Adrenal gland (tissue), 12 donors: ENCODE measurements around the gene SH2D6. TPM values are rescaled to one million over a fixed set of nuclear protein-coding genes. Genes with fewer than 3 reads are reported as not detected.

ENCODE experiments used
- DNase-seq, 7 donors: peaks; one replicate each; pipeline ENCODE4 v3.0.0-alpha.2; 2019 to 2020
- H3K27ac ChIP-seq, 5 donors: fragments of 200-600 bp; sonication (generic) in 4 of 5; 1 replicate in 3 of 5; 2 replicates in 2 of 5; pipeline versions ENCODE4 v1.5.1 to v1.8.0; 2016 to 2020; ENCODE audit warnings: mild to moderate bottlenecking in 1 of 5
- H3K27me3 ChIP-seq: fragments of 200-600 bp; 2 replicates; pipeline ENCODE4 v1.8.0; 2021
- H3K36me3 ChIP-seq, 2 donors: fragments of 200-600 bp; replicated peaks in 1 of 2; 1 replicate in 1 of 2; 2 replicates in 1 of 2; pipeline versions ENCODE4 v1.5.1 to v1.8.0; 2018 to 2022
- H3K4me1 ChIP-seq, 2 donors: fragments of 200-600 bp; replicated peaks in 1 of 2; 1 replicate in 1 of 2; 2 replicates in 1 of 2; pipeline versions ENCODE4 v1.5.1 to v1.8.0; 2018 to 2021
- H3K4me3 ChIP-seq, 4 donors: fragments of 200-600 bp; sonication (generic) in 3 of 4; one replicate each; pipeline ENCODE4 v1.5.1; 2016 to 2018
- H3K9me3 ChIP-seq, 3 donors: fragments of 200-600 bp; sonication (generic) in 1 of 3; replicated peaks in 1 of 3; 1 replicate in 2 of 3; 2 replicates in 1 of 3; pipeline versions ENCODE4 v1.5.1 to v1.8.0; 2016 to 2021
- POLR2A ChIP-seq, 2 donors: fragments of 450-650 bp; IDR thresholded peaks; one replicate each; pipeline ENCODE4 v1.6.1; 2017; ENCODE audit warnings: antibody characterized with exemption in 2 of 2, mild to moderate bottlenecking in 2 of 2, moderate library complexity in 1 of 2
- WGBS, 4 donors: extraction: QIAGEN DNeasy Blood & Tissue Kit in 2 of 4; methylation state at CpG; one replicate each; pipeline versions ENCODE4 v1.1.5 to v1.1.7; 2013 to 2017; 5-methylcytosine and 5-hydroxymethylcytosine counted together
- intact Hi-C, 2 donors: fragments of 100-400 bp; cut with DNase I; formaldehyde crosslinking; loops; one replicate each; pipeline versions ENCODE4 v1.14.1 to v1.15.0; 2022 to 2023
- polyA plus RNA-seq, 3 donors: library from polyadenylated mRNA; stranded (reverse); fragments of 200-250 nt in 2 of 3; fragments of 350-450 nt in 1 of 3; fragmentation: Illumina TruSeq in 1 of 3; extraction: RNeasy Lipid Tissue Mini Kit (QIAGEN cat#74804) in 1 of 3; gene quantifications; one replicate each; pipeline ENCODE4 v1.2.3, GENCODE V29; 2013 to 2014
- total RNA-seq, 9 donors: library from RNA; depleted of rRNA in 4 of 9; stranded (reverse); fragments of >200 nt in 4 of 9; fragments of 120-200 nt in 1 of 9; fragmentation: NEBNext Ultra II Directional in 1 of 9; extraction: Animal tissue kit (Norgen Biotek cat#: 25700) in 1 of 9; gene quantifications; one replicate each; pipeline versions ENCODE4 v1.1.0 to v1.2.4, GENCODE V29; 2013 to 2023
- TF ChIP-seq, protein P1 (sequence below), 6 experiments: fragments of 450-650 bp in 4 of 6; fragments of 200-600 bp in 2 of 6; sonication (generic) in 1 of 6; IDR thresholded peaks; 1 replicate in 5 of 6; 2 replicates in 1 of 6; pipeline versions ENCODE4 v1.5.1 to v1.8.0; 2016 to 2021; ENCODE audit warnings: antibody characterized with exemption in 6 of 6, mild to moderate bottlenecking in 2 of 6, moderate library complexity in 1 of 6
- donor health status: healthy with polysubstance abuse.
- donor health status: Bipolar disorder and iron deficiency.
- donor health status: DM: yes; HTN: yes; CAD: no.
- donor health status: DM: no; HTN: no; CAD: no.
- donor health status: DM: no; HTN: no; CAD: no.
- donor health status: DM: yes; HTN: yes; CAD: no.

The SH2D6 gene
- total and polyA plus RNA-seq, 12 donors = 0.53 to 4.2 (median 0.74) TPM; not detected in 5

DNA sequence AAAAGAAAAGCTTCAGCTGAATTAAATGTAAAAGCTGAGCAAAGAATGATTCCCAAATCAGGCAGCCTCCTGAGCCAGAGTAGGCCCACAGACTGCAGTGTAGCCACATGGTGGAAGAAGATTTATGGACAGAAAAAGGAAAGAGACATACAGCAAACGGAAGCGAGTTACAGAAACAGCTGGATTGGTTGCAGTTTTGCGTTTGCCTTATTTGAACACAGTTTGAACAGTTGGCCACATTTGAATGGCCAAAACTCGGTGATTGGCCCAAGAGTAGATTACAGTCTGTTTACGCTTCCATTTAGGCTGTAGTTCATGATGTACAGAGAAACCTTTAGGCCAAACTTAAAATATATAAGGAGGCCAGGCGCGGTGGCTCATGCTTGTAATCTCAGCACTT is 35.1 kb downstream of the SH2D6 start:
- Histone ChIP-seq H3K4me3 (no peak overlapping the region), H3K4me1 (peaks cover 5 to 29% of the 10 kb centered on the region in 2 donors), H3K36me3 (no peaks in the 10 kb centered on the region), H3K9me3 (no peaks in the 10 kb centered on the region), H3K27me3 (no peaks in the 10 kb centered on the region), H3K27ac (no peak overlapping the region)
- TF ChIP-seq POLR2A (IDR thresholded peaks at IDR 0.05) = no peak
- TF ChIP-seq, protein P1, sequence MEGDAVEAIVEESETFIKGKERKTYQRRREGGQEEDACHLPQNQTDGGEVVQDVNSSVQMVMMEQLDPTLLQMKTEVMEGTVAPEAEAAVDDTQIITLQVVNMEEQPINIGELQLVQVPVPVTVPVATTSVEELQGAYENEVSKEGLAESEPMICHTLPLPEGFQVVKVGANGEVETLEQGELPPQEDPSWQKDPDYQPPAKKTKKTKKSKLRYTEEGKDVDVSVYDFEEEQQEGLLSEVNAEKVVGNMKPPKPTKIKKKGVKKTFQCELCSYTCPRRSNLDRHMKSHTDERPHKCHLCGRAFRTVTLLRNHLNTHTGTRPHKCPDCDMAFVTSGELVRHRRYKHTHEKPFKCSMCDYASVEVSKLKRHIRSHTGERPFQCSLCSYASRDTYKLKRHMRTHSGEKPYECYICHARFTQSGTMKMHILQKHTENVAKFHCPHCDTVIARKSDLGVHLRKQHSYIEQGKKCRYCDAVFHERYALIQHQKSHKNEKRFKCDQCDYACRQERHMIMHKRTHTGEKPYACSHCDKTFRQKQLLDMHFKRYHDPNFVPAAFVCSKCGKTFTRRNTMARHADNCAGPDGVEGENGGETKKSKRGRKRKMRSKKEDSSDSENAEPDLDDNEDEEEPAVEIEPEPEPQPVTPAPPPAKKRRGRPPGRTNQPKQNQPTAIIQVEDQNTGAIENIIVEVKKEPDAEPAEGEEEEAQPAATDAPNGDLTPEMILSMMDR (IDR thresholded peaks at IDR 0.05) = no peak
- intact Hi-C loops = no loop called here
- 85 to 88% (median 87%) methylated on average over 7 of the region's 7 CpGs for WGBS, 4 donors
- no peak for DNase-seq

DNA sequence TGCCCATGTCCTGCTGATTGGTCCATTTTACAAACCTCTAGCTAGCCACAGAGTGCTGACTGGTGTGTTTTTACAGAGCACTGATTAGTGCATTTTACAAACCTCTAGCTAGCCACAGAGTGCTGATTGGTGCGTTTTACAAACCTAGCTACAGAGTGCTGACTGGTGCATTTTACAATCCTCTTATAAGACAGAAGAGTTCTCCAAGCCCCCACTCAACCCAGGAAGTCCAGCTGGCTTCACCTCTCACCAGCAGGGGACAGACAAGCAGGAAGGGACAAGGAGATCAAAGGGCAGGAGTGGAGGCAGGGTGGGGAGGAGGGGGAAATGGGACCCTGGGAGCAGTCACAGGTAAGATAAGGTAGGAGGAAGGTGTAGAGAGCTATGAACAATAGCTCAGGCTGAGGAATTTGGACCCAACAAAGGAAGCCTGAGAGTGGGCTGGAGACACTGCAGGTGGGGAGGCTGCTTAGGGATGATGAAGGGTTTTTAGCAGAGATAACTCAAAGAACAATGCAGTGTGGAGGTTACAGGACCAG is 37.1 kb downstream of the SH2D6 start:
- TF ChIP-seq, protein P1 (IDR thresholded peaks at IDR 0.05) = no peak
- TF ChIP-seq POLR2A (IDR thresholded peaks at IDR 0.05) = no peak
- Histone ChIP-seq H3K27ac (no peak overlapping the region), H3K4me3 (no peak overlapping the region), H3K27me3 (no peaks in the 10 kb centered on the region), H3K4me1 (peaks cover 5 to 19% of the 10 kb centered on the region in 2 donors), H3K36me3 (no peaks in the 10 kb centered on the region), H3K9me3 (no peaks in the 10 kb centered on the region)
- intact Hi-C loops = no loop called here
- 62 to 88% (median 73%) methylated on average over 1 of the region's 1 CpG for WGBS, 4 donors
- DNase-seq = no peak

DNA sequence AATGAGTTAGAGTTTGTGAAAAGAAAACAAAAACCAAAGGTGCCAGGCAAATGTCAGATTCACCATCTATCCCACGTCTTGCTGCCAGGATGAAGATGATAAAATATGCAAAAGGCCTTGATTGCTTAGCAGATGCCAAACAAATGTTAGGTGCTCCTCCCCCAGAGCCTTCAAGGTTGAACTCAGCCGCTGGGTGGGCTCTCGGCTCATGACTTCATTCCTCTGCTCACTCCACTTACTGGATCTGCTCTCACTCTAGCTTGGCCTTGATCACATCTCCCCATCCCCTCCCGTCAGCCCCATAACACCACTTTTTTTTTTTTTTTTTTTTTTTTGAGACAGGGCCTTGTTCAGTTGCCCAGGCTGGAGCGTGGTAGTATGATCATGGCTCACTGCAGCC is 38.5 kb downstream of the SH2D6 start:
- peaks cover 5 to 19% of the 10 kb centered on the region in 2 donors for H3K4me1 ChIP-seq
- WGBS, 4 donors = 32 to 48% (median 39%) methylated on average over 5 of the region's 5 CpGs
- DNase-seq = peak in 4 of 7 donors; percentile 25 to 67 (median 60)
- no peak for TF ChIP-seq POLR2A (IDR thresholded peaks at IDR 0.05)
- TF ChIP-seq, protein P1 (IDR thresholded peaks at IDR 0.05) = no peak
- intact Hi-C loops = no loop called here
- no peaks in the 10 kb centered on the region for H3K9me3 ChIP-seq
- no peaks in the 10 kb centered on the region for H3K27me3 ChIP-seq
- no peak overlapping the region for H3K4me3 ChIP-seq
- peak overlapping the region in 1 of 5 donors; percentile 74 for H3K27ac ChIP-seq
- no peaks in the 10 kb centered on the region for H3K36me3 ChIP-seq

DNA sequence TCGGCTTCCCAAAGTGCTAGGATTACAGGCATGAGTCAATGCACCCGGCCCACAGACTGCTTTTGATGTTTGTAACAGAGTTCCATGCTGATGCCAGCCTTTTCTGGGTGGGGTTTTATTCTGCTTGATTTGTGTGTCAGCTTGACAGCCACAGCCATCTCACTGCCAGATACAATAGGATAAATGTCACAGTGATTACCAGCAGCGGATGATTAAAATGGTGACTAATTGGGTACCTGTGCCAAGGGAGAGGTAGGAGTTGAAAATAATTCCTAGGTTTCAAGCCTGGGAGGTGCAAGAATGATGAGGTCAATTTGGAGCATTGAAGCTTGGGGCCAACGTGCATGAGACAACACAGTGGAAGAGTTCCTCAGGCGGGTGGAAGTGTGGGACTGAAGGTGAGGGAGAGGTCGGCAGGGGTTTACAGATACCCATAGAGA is 39.4 kb downstream of the SH2D6 start:
- Histone ChIP-seq H3K27ac (peak overlapping the region in 2 of 5 donors; percentile 5 to 74), H3K4me3 (no peak overlapping the region), H3K27me3 (no peaks in the 10 kb centered on the region), H3K4me1 (peaks cover 5 to 14% of the 10 kb centered on the region in 2 donors), H3K36me3 (no peaks in the 10 kb centered on the region), H3K9me3 (no peaks in the 10 kb centered on the region)
- TF ChIP-seq POLR2A (IDR thresholded peaks at IDR 0.05) = no peak
- TF ChIP-seq, protein P1 (IDR thresholded peaks at IDR 0.05) = no peak
- peak in 5 of 7 donors; percentile 69 to 82 (median 73) for DNase-seq
- intact Hi-C loops = no loop called here
- whole genome bisulfite sequencing, 4 donors = 48 to 55% (median 49%) methylated on average over 6 of the region's 6 CpGs
